HFF-Myc (cell line): Measurements from ENCODE around the gene ITGA4.

ENCODE experiments used
- DNase-seq: peaks from one replicate; pipeline ENCODE4 v3.0.0-alpha.2; 2011; ENCODE audit warnings: low read depth; ENCODE audit errors: extremely low read depth
- H3K4me3 ChIP-seq: replicated peaks from 2 replicates; pipeline ENCODE4 v1.5.1; 2011; ENCODE audit warnings: low read depth, mild to moderate bottlenecking, control low read depth, low read length
- CTCF ChIP-seq: IDR thresholded peaks from 2 replicates; pipeline ENCODE4 v1.5.1; 2012; ENCODE audit warnings: mild to moderate bottlenecking, low read depth, low read length, control low read depth; ENCODE audit errors: missing control alignments

Gene ITGA4

GRCh38 chr2:181465676-181466375 lies 8.6 kb downstream of the ITGA4 start:
- DNase-seq, result peak; percentile 75
- no peak for TF ChIP-seq CTCF
- H3K4me3 ChIP-seq, result no peak overlapping the region

- H3K4me3 ChIP-seq, result no peak overlapping the region
- TF ChIP-seq CTCF, result peak; percentile 69
- DNase-seq, result no peak
Observed at GRCh38 chr2:181466661-181467576, 9.7 kb downstream of the ITGA4 start.

- TF ChIP-seq CTCF, result no peak
- no peak for DNase-seq
- no peak overlapping the region for H3K4me3 ChIP-seq
Observed at GRCh38 chr2:181467966-181468707, 11.0 kb downstream of the ITGA4 start.

GRCh38 chr2:181468811-181469210 lies 11.6 kb downstream of the ITGA4 start:
- no peak for TF ChIP-seq CTCF
- no peak overlapping the region for H3K4me3 ChIP-seq
- DNase-seq, result no peak

GRCh38 chr2:181471226-181471625 lies 14.0 kb downstream of the ITGA4 start:
- DNase-seq, result no peak
- TF ChIP-seq CTCF, result no peak
- H3K4me3 ChIP-seq, result no peak overlapping the region

DNA sequence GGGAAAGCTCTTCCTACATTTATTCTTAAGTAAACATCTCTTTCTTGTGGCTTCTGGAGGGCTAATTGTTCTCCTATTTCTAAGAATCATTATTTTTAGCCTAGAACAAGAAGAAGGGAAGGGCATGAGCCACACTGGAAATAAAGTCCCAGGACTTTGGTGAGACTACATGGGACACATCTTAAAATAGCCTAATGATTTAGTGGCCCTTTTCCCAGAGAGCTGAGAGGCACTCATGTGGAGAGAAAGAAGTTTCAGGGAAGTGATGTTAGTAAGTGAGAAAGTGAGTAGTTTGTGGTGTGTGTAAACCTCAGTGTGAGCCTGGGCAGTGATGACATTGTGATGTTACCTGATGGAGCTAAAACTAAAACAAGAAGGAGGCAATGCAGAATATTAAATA lies 14.6 kb downstream of the ITGA4 start:
- no peak for DNase-seq
- TF ChIP-seq CTCF, result no peak
- no peak overlapping the region for H3K4me3 ChIP-seq
